CD14-positive monocyte (primary cell): ENCODE measurements around the gene ATP2C1. TPM values are rescaled to one million over a fixed set of nuclear protein-coding genes. Genes with fewer than 3 reads are reported as not detected.

Source experiments
- DNase-seq, 3 donors: peaks; one replicate each; pipeline ENCODE4 v3.0.0-alpha.2; 2011 to 2022
- H2AFZ ChIP-seq: 2 replicates; pipeline ENCODE4 v1.6.0; 2012; ENCODE audit warnings: mild to moderate bottlenecking, low read depth, low read length, inconsistent platforms; ENCODE audit not compliant: insufficient read depth, poor library complexity, severe bottlenecking
- H3K27ac ChIP-seq, 2 donors: 1 replicate in 1 of 2; 2 replicates in 1 of 2; pipeline ENCODE4 v1.5.1; 2012 to 2013; ENCODE audit warnings: low read length in 2 of 2, control low read depth in 1 of 2, inconsistent platforms in 1 of 2, low read depth in 1 of 2, mild to moderate bottlenecking in 1 of 2
- H3K27me3 ChIP-seq, 2 donors: one replicate each; pipeline versions ENCODE4 v1.6.0 to v1.6.1; 2011 to 2013; ENCODE audit warnings: low read length in 2 of 2; ENCODE audit not compliant: control insufficient read depth in 2 of 2, insufficient read depth in 2 of 2
- H3K36me3 ChIP-seq, 2 donors: replicated peaks in 1 of 2; 1 replicate in 1 of 2; 2 replicates in 1 of 2; pipeline versions ENCODE4 v1.5.1 to v1.6.1; 2012 to 2013; ENCODE audit warnings: low read length in 2 of 2, control low read depth in 1 of 2, inconsistent platforms in 1 of 2, mild to moderate bottlenecking in 1 of 2; ENCODE audit not compliant: insufficient read depth in 2 of 2, control insufficient read depth in 1 of 2
- H3K4me1 ChIP-seq, 2 donors: 1 replicate in 1 of 2; 2 replicates in 1 of 2; pipeline versions ENCODE4 v1.5.1 to v1.6.1; 2012 to 2013; ENCODE audit warnings: low read length in 2 of 2, control low read depth in 1 of 2, inconsistent platforms in 1 of 2, mild to moderate bottlenecking in 1 of 2, moderate library complexity in 1 of 2; ENCODE audit not compliant: insufficient read depth in 2 of 2, control insufficient read depth in 1 of 2
- H3K4me2 ChIP-seq: replicated peaks from 2 replicates; pipeline ENCODE3; 2012; ENCODE audit warnings: low read length, moderate library complexity, mild to moderate bottlenecking; ENCODE audit not compliant: poor library complexity, severe bottlenecking; ENCODE audit errors: extremely low read depth
- H3K4me3 ChIP-seq, 3 experiments: fragments of 200-600 bp in 1 of 3; sonication (generic) in 1 of 3; replicated peaks in 1 of 3; 1 replicate in 2 of 3; 2 replicates in 1 of 3; pipeline ENCODE4 v1.5.1; 2011 to 2013; ENCODE audit warnings: low read length in 3 of 3, mild to moderate bottlenecking in 3 of 3, control low read depth in 2 of 3, low read depth in 2 of 3, inconsistent platforms in 1 of 3, moderate library complexity in 1 of 3
- H3K79me2 ChIP-seq: 2 replicates; pipeline ENCODE4 v1.6.0; 2012; ENCODE audit warnings: mild to moderate bottlenecking, control low read depth, inconsistent platforms, low read length, moderate library complexity; ENCODE audit not compliant: insufficient read depth
- H3K9ac ChIP-seq: 2 replicates; pipeline ENCODE4 v1.6.0; 2017; ENCODE audit warnings: low read length, mild to moderate bottlenecking; ENCODE audit not compliant: insufficient read depth, poor library complexity, severe bottlenecking
- H3K9me3 ChIP-seq, 2 donors: replicated peaks in 1 of 2; 1 replicate in 1 of 2; 2 replicates in 1 of 2; pipeline versions ENCODE4 v1.5.1 to v1.6.1; 2012 to 2013; ENCODE audit warnings: low read length in 2 of 2, control low read depth in 1 of 2; ENCODE audit not compliant: control insufficient read depth in 1 of 2, insufficient read depth in 1 of 2
- H4K20me1 ChIP-seq: 2 replicates; pipeline ENCODE4 v1.6.0; 2012; ENCODE audit warnings: mild to moderate bottlenecking, low read length, control low read depth, moderate library complexity; ENCODE audit not compliant: insufficient read depth
- H3K27ac Mint-ChIP-seq, 7 donors: one replicate each; pipeline ENCODE4 v1.8.0; 2020; ENCODE audit warnings: mild to moderate bottlenecking in 7 of 7, mixed read lengths in 7 of 7, moderate library complexity in 6 of 7, inconsistent platforms in 2 of 7
- H3K27me3 Mint-ChIP-seq, 3 donors: one replicate each; pipeline ENCODE4 v1.8.0; 2021 to 2022; ENCODE audit warnings: low read depth in 3 of 3, mild to moderate bottlenecking in 3 of 3, mixed read lengths in 3 of 3, moderate library complexity in 3 of 3, inconsistent platforms in 1 of 3
- H3K36me3 Mint-ChIP-seq, 2 donors: one replicate each; pipeline ENCODE4 v1.8.0; 2020; ENCODE audit warnings: mixed read lengths in 2 of 2, inconsistent platforms in 1 of 2, mild to moderate bottlenecking in 1 of 2
- H3K4me1 Mint-ChIP-seq: one replicate; pipeline ENCODE4 v1.8.0; 2020; ENCODE audit warnings: mild to moderate bottlenecking, mixed read lengths
- H3K4me3 Mint-ChIP-seq, 2 donors: one replicate each; pipeline ENCODE4 v1.8.0; 2020; ENCODE audit warnings: mild to moderate bottlenecking in 2 of 2, mixed read lengths in 2 of 2, moderate library complexity in 1 of 2
- H3K9me3 Mint-ChIP-seq, 7 donors: one replicate each; pipeline ENCODE4 v1.8.0; 2020 to 2022; ENCODE audit warnings: mixed read lengths in 7 of 7, mild to moderate bottlenecking in 6 of 7, moderate library complexity in 6 of 7, inconsistent platforms in 2 of 7
- CTCF ChIP-seq: fragments of 200-600 bp; IDR thresholded peaks from one replicate; pipeline ENCODE4 v1.8.0; 2022; ENCODE audit warnings: antibody characterized with exemption, mild to moderate bottlenecking
- WGBS: methylation state at CpG from one replicate; pipeline ENCODE4 v1.1.5; 2013; ENCODE audit warnings: missing lambda C conversion rate; ENCODE audit not compliant: insufficient coverage; 5-methylcytosine and 5-hydroxymethylcytosine counted together
- intact Hi-C, 2 donors: fragments of 100-400 bp; cut with micrococcal nuclease; formaldehyde crosslinking; loops; one replicate each; pipeline versions ENCODE4 v1.15.0 to v1.15.1; 2023
- polyA plus RNA-seq, 3 donors: library from polyadenylated mRNA; depleted of rRNA in 1 of 3; unstranded in 2 of 3; stranded (reverse) in 1 of 3; fragments of 300-500 nt in 2 of 3; fragments of >200 nt in 1 of 3; fragmentation: Illumina TruSeq in 2 of 3; gene quantifications; 1 replicate in 2 of 3; 2 replicates in 1 of 3; pipeline ENCODE4 v1.2.3, GENCODE V29; 2012 to 2021

Gene ATP2C1
- polyA plus RNA-seq, 3 donors: 11.7 to 22.0 (median 12.2) TPM

DNA sequence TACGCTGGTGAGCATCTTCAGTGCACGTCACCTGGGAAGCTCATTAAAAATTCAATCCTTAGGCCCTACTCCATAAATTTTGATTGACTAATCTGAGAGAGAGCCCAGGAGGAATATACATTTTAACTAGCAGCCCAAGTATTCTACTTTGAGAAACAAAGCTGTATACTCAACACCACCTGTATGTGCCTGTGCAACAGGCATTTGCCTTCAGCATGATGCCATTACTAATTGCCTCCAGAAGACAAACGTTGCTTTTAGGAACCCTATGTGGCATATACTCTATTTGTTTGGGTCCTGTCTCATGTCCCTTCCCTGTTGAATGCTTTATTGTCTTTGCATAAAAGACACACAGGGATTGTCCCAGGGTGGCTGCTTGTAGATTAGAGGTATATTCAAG is 125.1 kb downstream of the ATP2C1 start:
- H3K27me3 ChIP-seq: no peaks in the 10 kb centered on the region
- no peak for TF ChIP-seq CTCF
- H3K9ac ChIP-seq: no peak overlapping the region
- intact Hi-C loops: loop anchor here in 1 of 2 donors (10.0 kb wide), 1 partner anchor 124 kb away; the partner anchor contains the start of gene ATP2C1
- no peaks in the 10 kb centered on the region for H4K20me1 ChIP-seq
- H3K36me3 ChIP-seq: peaks cover 50 to 67% of the 10 kb centered on the region in 2 donors
- H3K4me2 ChIP-seq: no peak overlapping the region
- no peak overlapping the region for H2AFZ ChIP-seq
- no peaks in the 10 kb centered on the region for H3K27me3 Mint-ChIP-seq
- H3K4me1 Mint-ChIP-seq: peaks cover 30% of the 10 kb centered on the region
- no peaks in the 10 kb centered on the region for H3K9me3 ChIP-seq
- 100% methylated on average over 1 of the region's 3 CpGs for WGBS
- no peaks in the 10 kb centered on the region for H3K9me3 Mint-ChIP-seq
- no peak overlapping the region for H3K27ac Mint-ChIP-seq
- DNase-seq: no peak
- H3K79me2 ChIP-seq: peaks cover 10% of the 10 kb centered on the region
- H3K27ac ChIP-seq: no peak overlapping the region
- H3K4me3 ChIP-seq: no peak overlapping the region
- no peak overlapping the region for H3K4me3 Mint-ChIP-seq
- peaks cover 44 to 49% of the 10 kb centered on the region in 2 donors for H3K36me3 Mint-ChIP-seq
- peaks cover 9 to 24% of the 10 kb centered on the region in 2 donors for H3K4me1 ChIP-seq

GRCh38 chr3:131020122-131020693 is 126.3 kb downstream of the ATP2C1 start:
- Mint-ChIP-seq H3K4me3 (peak overlapping the region; percentile 31 to 77), H3K27ac (peak overlapping the region in 4 of 7 donors; percentile 18 to 63 (median 62)), H3K4me1 (peaks cover 37% of the 10 kb centered on the region), H3K9me3 (no peaks in the 10 kb centered on the region), H3K27me3 (no peaks in the 10 kb centered on the region), H3K36me3 (peaks cover 43 to 44% of the 10 kb centered on the region in 2 donors)
- Histone ChIP-seq H3K36me3 (peaks cover 43 to 65% of the 10 kb centered on the region in 2 donors), H3K9me3 (no peaks in the 10 kb centered on the region), H3K79me2 (peaks cover 17% of the 10 kb centered on the region), H3K4me1 (peaks cover 9 to 31% of the 10 kb centered on the region in 2 donors), H3K9ac (no peak overlapping the region), H2AFZ (no peak overlapping the region), H3K27ac (peak overlapping the region in 1 of 2 donors; percentile 20), H4K20me1 (no peaks in the 10 kb centered on the region), H3K27me3 (no peaks in the 10 kb centered on the region), H3K4me2 (peak overlapping the region; percentile 54), H3K4me3 (peak overlapping the region in 1 of 3 experiments; percentile 46)
- DNase-seq: peak; percentile 45 to 57 (median 54)
- no peak for TF ChIP-seq CTCF
- intact Hi-C loops: no loop called here
- WGBS: no CpG with 5 or more reads among the region's 5 CpGs
